H1 (cell line): ENCODE data around the gene DNAJC22.

ENCODE experiments used
- CREB1 ChIP-seq: IDR thresholded peaks from 2 replicates; pipeline ENCODE4 v1.6.1; 2012; ENCODE audit warnings: inconsistent platforms
- CTCF ChIP-seq, 3 experiments: IDR thresholded peaks; 1 replicate in 2 of 3; 2 replicates in 1 of 3; pipeline versions ENCODE4 v1.5.1 to v1.6.1; 2011; ENCODE audit warnings: low read length in 3 of 3, mild to moderate bottlenecking in 3 of 3, inconsistent platforms in 2 of 3, low read depth in 1 of 3, moderate library complexity in 1 of 3; ENCODE audit not compliant: insufficient read depth in 1 of 3; ENCODE audit errors: control extremely low read depth in 1 of 3
- EZH2 ChIP-seq: fragments of 200-600 bp; sonication (generic); IDR thresholded peaks from 2 replicates; pipeline ENCODE4 v1.7.1; 2012; ENCODE audit warnings: low read depth, mild to moderate bottlenecking, moderate library complexity, low read length, inconsistent platforms; ENCODE audit not compliant: severe bottlenecking
- MAFK ChIP-seq: IDR thresholded peaks from 2 replicates; pipeline ENCODE4 v1.6.1; 2012; ENCODE audit warnings: low read depth, mild to moderate bottlenecking, improper control_type of control experiment, low read length
- POLR2A ChIP-seq, 2 experiments: IDR thresholded peaks; 1 replicate in 1 of 2; 2 replicates in 1 of 2; pipeline ENCODE4 v1.6.1; 2011; ENCODE audit warnings: low read depth in 2 of 2, low read length in 2 of 2, mild to moderate bottlenecking in 2 of 2; ENCODE audit errors: control extremely low read depth in 1 of 2
- YY1 ChIP-seq: IDR thresholded peaks from 2 replicates; pipeline ENCODE4 v1.6.1; 2011; ENCODE audit warnings: low read depth, mild to moderate bottlenecking, low read length
- ZNF274 ChIP-seq: IDR thresholded peaks from 2 replicates; pipeline ENCODE4 v1.7.0; 2012; ENCODE audit warnings: low read length, borderline replicate concordance; ENCODE audit errors: extremely low read depth

- TF ChIP-seq CTCF (IDR thresholded peaks at IDR 0.05; ENCODE audit: control extremely low read depth in 1 of 3, insufficient read depth in 1 of 3, low read depth in 1 of 3, low read length in 3 of 3) (no peak), YY1 (no peak), EZH2 (no peak), CREB1 (no peak), POLR2A (IDR thresholded peaks at IDR 0.05; ENCODE audit: control extremely low read depth in 1 of 2, low read depth in 2 of 2, low read length in 2 of 2) (no peak), MAFK (no peak), ZNF274 (no peak)
These were observed 37.3 kb upstream of the DNAJC22 start for GRCh38 chr12:49309386-49309785.
